Peyer's patch (tissue), 4 donors: ENCODE data around the gene PYM1. TPM values are rescaled to one million over a fixed set of nuclear protein-coding genes. Genes with fewer than 3 reads are reported as not detected.
A peak's percentile ranks its signal among the peaks of the same experiment; 100 is the strongest.

Source experiments
- DNase-seq, 3 donors: peaks; one replicate each; pipeline ENCODE4 v3.0.0-alpha.2; 2017 to 2019
- H3K27ac ChIP-seq, 4 donors: fragments of 200-600 bp; sonication (generic); one replicate each; pipeline ENCODE4 v1.5.1; 2016 to 2019
- H3K27me3 ChIP-seq, 2 donors: fragments of 200-600 bp; sonication (generic); one replicate each; pipeline ENCODE4 v1.5.1; 2019
- H3K36me3 ChIP-seq, 3 donors: fragments of 200-600 bp; sonication (generic); one replicate each; pipeline ENCODE4 v1.5.1; 2016 to 2019
- H3K4me1 ChIP-seq, 4 donors: fragments of 200-600 bp; sonication (generic); one replicate each; pipeline ENCODE4 v1.5.1; 2016 to 2019
- H3K4me3 ChIP-seq, 4 donors: fragments of 200-600 bp; sonication (generic); 1 replicate in 3 of 4; 2 replicates in 1 of 4; pipeline ENCODE4 v1.5.1; 2016 to 2019; ENCODE audit warnings: mild to moderate bottlenecking in 1 of 4
- H3K9me3 ChIP-seq, 4 donors: fragments of 200-600 bp; sonication (generic); one replicate each; pipeline ENCODE4 v1.5.1; 2016 to 2019; ENCODE audit warnings: mild to moderate bottlenecking in 1 of 4
- CTCF ChIP-seq, 6 experiments: fragments of 450-650 bp in 4 of 6; fragments of 200-600 bp in 2 of 6; sonication (generic) in 1 of 6; IDR thresholded peaks; one replicate each; pipeline ENCODE4 v1.5.1; 2017 to 2019; ENCODE audit warnings: antibody characterized with exemption in 6 of 6, mild to moderate bottlenecking in 3 of 6, moderate library complexity in 1 of 6
- POLR2A ChIP-seq, 2 donors: fragments of 450-650 bp; IDR thresholded peaks; one replicate each; pipeline ENCODE4 v1.5.1; 2017; ENCODE audit warnings: antibody characterized with exemption in 2 of 2, mild to moderate bottlenecking in 2 of 2, moderate library complexity in 2 of 2
- total RNA-seq, 4 donors: library from RNA; depleted of rRNA; stranded (reverse); fragments of >200 nt; gene quantifications; one replicate each; pipeline ENCODE4 v1.1.0, GENCODE V29; 2016

The PYM1 gene
- total RNA-seq, 4 donors from 2014 or later, result 49.1 to 63.7 (median 52.4) TPM

GRCh38 chr12:55938826-55939501 is 11.3 kb upstream of the PYM1 start:
- Histone ChIP-seq H3K9me3 (no peaks in the 10 kb centered on the region), H3K4me1 (peaks cover 0 to 52% (median 2%) of the 10 kb centered on the region in 4 donors), H3K27me3 (no peaks in the 10 kb centered on the region), H3K36me3 (peaks cover 0 to 62% (median 0%) of the 10 kb centered on the region in 3 donors), H3K4me3 (no peak overlapping the region), H3K27ac (peak overlapping the region in 2 of 4 donors; percentile 54 to 85)
- DNase-seq, result no peak
- TF ChIP-seq CTCF (IDR thresholded peaks at IDR 0.05), result no peak
- TF ChIP-seq POLR2A (IDR thresholded peaks at IDR 0.05), result no peak

- DNase-seq, result no peak
- peaks cover 0 to 59% (median 7%) of the 10 kb centered on the region in 4 donors for H3K4me1 ChIP-seq
- no peaks in the 10 kb centered on the region for H3K27me3 ChIP-seq
- H3K9me3 ChIP-seq, result no peaks in the 10 kb centered on the region
- H3K27ac ChIP-seq, result peak overlapping the region in 1 of 4 donors; percentile 85
- H3K36me3 ChIP-seq, result peaks cover 0 to 52% (median 0%) of the 10 kb centered on the region in 3 donors
- TF ChIP-seq CTCF (IDR thresholded peaks at IDR 0.05) (no peak), POLR2A (IDR thresholded peaks at IDR 0.05) (no peak)
- no peak overlapping the region for H3K4me3 ChIP-seq
Observed at GRCh38 chr12:55937981-55938380, 10.3 kb upstream of the PYM1 start.

- H3K27ac ChIP-seq, result peak overlapping the region; percentile 49 to 96 (median 52)
- peaks cover 0 to 55% (median 9%) of the 10 kb centered on the region in 4 donors for H3K4me1 ChIP-seq
- TF ChIP-seq CTCF (IDR thresholded peaks at IDR 0.05), result no peak
- no peak for TF ChIP-seq POLR2A (IDR thresholded peaks at IDR 0.05)
- DNase-seq, result peak in 2 of 3 donors; percentile 52
- H3K9me3 ChIP-seq, result no peaks in the 10 kb centered on the region
- H3K27me3 ChIP-seq, result no peaks in the 10 kb centered on the region
- peak overlapping the region; percentile 3 to 29 (median 12) for H3K4me3 ChIP-seq
- H3K36me3 ChIP-seq, result peaks cover 0 to 34% (median 0%) of the 10 kb centered on the region in 3 donors
Observed at GRCh38 chr12:55935738-55936151, 8.1 kb upstream of the PYM1 start.

- Histone ChIP-seq H3K27me3 (no peaks in the 10 kb centered on the region), H3K36me3 (peaks cover 0 to 31% (median 0%) of the 10 kb centered on the region in 3 donors), H3K27ac (peak overlapping the region; percentile 20 to 98 (median 73)), H3K9me3 (no peaks in the 10 kb centered on the region), H3K4me1 (peaks cover 0 to 54% (median 12%) of the 10 kb centered on the region in 4 donors), H3K4me3 (no peak overlapping the region)
- TF ChIP-seq POLR2A (IDR thresholded peaks at IDR 0.05), result no peak
- TF ChIP-seq CTCF (IDR thresholded peaks at IDR 0.05), result no peak
- no peak for DNase-seq
Observed at GRCh38 chr12:55934773-55935172, 7.1 kb upstream of the PYM1 start.

- DNase-seq, result no peak
- Histone ChIP-seq H3K4me3 (peak overlapping the region in 2 of 4 donors; percentile 77 to 90), H3K4me1 (peaks cover 0 to 55% (median 12%) of the 10 kb centered on the region in 4 donors), H3K9me3 (no peaks in the 10 kb centered on the region), H3K27ac (peak overlapping the region; percentile 95 to 98 (median 96)), H3K36me3 (peaks cover 0 to 26% (median 0%) of the 10 kb centered on the region in 3 donors), H3K27me3 (no peaks in the 10 kb centered on the region)
- TF ChIP-seq CTCF (IDR thresholded peaks at IDR 0.05), result no peak
- TF ChIP-seq POLR2A (IDR thresholded peaks at IDR 0.05), result peak; percentile 18 to 19
Observed at GRCh38 chr12:55933799-55934742, 6.4 kb upstream of the PYM1 start.
